WTC11 (cell line): ENCODE data around the gene NSL1. TPM values are rescaled to one million over a fixed set of nuclear protein-coding genes. Genes with fewer than 3 reads are reported as not detected.

Experiments used
- ATAC-seq: fragments of 200-7000 bp; cut with Tn5 transposase; 2 replicates; pipeline ENCODE4 v1.10.0; 2021; ENCODE audit warnings: mild to moderate bottlenecking, moderate library complexity
- CTCF ChIA-PET: fragments of 300-600 bp; sonication (Branson Sonifier 250); formaldehyde crosslinking; loops from one replicate; lab custom pipeline; 2021; ENCODE audit warnings: antibody characterized with exemption; lab: Charles Lee
- POLR2A ChIA-PET: fragments of 350-600 bp; sonication (Branson Sonifier 250); formaldehyde crosslinking; loops from one replicate; lab custom pipeline; 2021; ENCODE audit warnings: antibody characterized with exemption; lab: Charles Lee
- DNase-seq: peaks from one replicate; pipeline ENCODE4 v3.0.0; 2021; ENCODE audit warnings: low spot score
- H3K27ac Mint-ChIP-seq: 2 replicates; pipeline ENCODE4 v1.8.0; 2021; ENCODE audit warnings: mixed read lengths
- H3K27me3 Mint-ChIP-seq: 2 replicates; pipeline ENCODE4 v1.8.0; 2021; ENCODE audit warnings: low read depth, mild to moderate bottlenecking, moderate library complexity, mixed read lengths
- H3K36me3 Mint-ChIP-seq: 2 replicates; pipeline ENCODE4 v1.8.0; 2021; ENCODE audit warnings: mixed read lengths
- H3K4me1 Mint-ChIP-seq: 2 replicates; pipeline ENCODE4 v1.8.0; 2022; ENCODE audit warnings: mixed read lengths
- H3K4me3 Mint-ChIP-seq: 2 replicates; pipeline ENCODE4 v1.8.0; 2021; ENCODE audit warnings: mild to moderate bottlenecking, moderate library complexity, mixed read lengths
- H3K9me3 Mint-ChIP-seq: 2 replicates; pipeline ENCODE4 v1.8.0; 2021; ENCODE audit warnings: mixed read lengths
- ATF6 ChIP-seq: sonication (generic); formaldehyde crosslinking; IDR thresholded peaks from 2 replicates; pipeline ENCODE4 v1.8.1; 2023; ENCODE audit warnings: mild to moderate bottlenecking, missing genetic modification reagents
- FOXK1 ChIP-seq: sonication (generic); formaldehyde crosslinking; IDR thresholded peaks from 2 replicates; pipeline ENCODE4 v1.8.0; 2022; ENCODE audit warnings: mild to moderate bottlenecking, moderate library complexity, missing genetic modification reagents
- FOXP1 ChIP-seq: sonication (generic); formaldehyde crosslinking; IDR thresholded peaks from 2 replicates; pipeline ENCODE4 v1.8.0; 2022; ENCODE audit warnings: missing genetic modification reagents, mild to moderate bottlenecking, moderate library complexity, borderline replicate concordance
- GABPB1 ChIP-seq: sonication (generic); formaldehyde crosslinking; IDR thresholded peaks from 2 replicates; pipeline ENCODE4 v1.8.1; 2023; ENCODE audit warnings: mild to moderate bottlenecking, missing genetic modification reagents
- GTF2I ChIP-seq: fragments of 250-450 bp; sonication (Bioruptor Pico); conservative IDR thresholded peaks from 2 replicates; pipeline ENCODE4 v1.4.0; 2021; ENCODE audit warnings: mild to moderate bottlenecking
- MYBL2 ChIP-seq: sonication (generic); formaldehyde crosslinking; IDR thresholded peaks from 2 replicates; pipeline ENCODE4 v1.8.1; 2023; ENCODE audit warnings: mild to moderate bottlenecking, moderate library complexity, missing genetic modification reagents
- NFATC4 ChIP-seq: fragments of 250-450 bp; sonication (Bioruptor Pico); IDR thresholded peaks from 2 replicates; pipeline ENCODE4 v1.9.0; 2021; ENCODE audit warnings: mild to moderate bottlenecking
- RORB ChIP-seq: fragments of 250-450 bp; sonication (Bioruptor Pico); IDR thresholded peaks from 2 replicates; pipeline ENCODE4 v1.9.0; 2021; ENCODE audit warnings: mild to moderate bottlenecking
- SP1 ChIP-seq: sonication (generic); formaldehyde crosslinking; conservative IDR thresholded peaks from 2 replicates; pipeline ENCODE4 v1.8.1; 2022; ENCODE audit warnings: missing genetic modification reagents
- ZNF138 ChIP-seq: sonication (generic); formaldehyde crosslinking; conservative IDR thresholded peaks from 2 replicates; pipeline ENCODE4 v1.8.1; 2022; ENCODE audit warnings: mild to moderate bottlenecking, moderate library complexity, missing genetic modification reagents
- ZNF532 ChIP-seq: fragments of 250-450 bp; sonication (Bioruptor Pico); IDR thresholded peaks from 2 replicates; pipeline ENCODE4 v1.9.0; 2021; ENCODE audit warnings: mild to moderate bottlenecking, borderline replicate concordance
- total RNA-seq: library from RNA; stranded (reverse); gene quantifications from 3 replicates; pipeline ENCODE4 v1.2.3, GENCODE V29; 2021
- TF ChIP-seq, protein P1 (sequence below): sonication (generic); formaldehyde crosslinking; IDR thresholded peaks from 2 replicates; pipeline ENCODE4 v1.8.0; 2022; ENCODE audit warnings: mild to moderate bottlenecking, missing genetic modification reagents
- TF ChIP-seq, protein P2 (sequence below): fragments of 250-450 bp; sonication (Bioruptor Pico); IDR thresholded peaks from 2 replicates; pipeline ENCODE4 v1.9.0; 2021; ENCODE audit warnings: moderate library complexity, mild to moderate bottlenecking, inconsistent platforms, borderline replicate concordance
- TF ChIP-seq, protein P3 (sequence below): sonication (generic); formaldehyde crosslinking; IDR thresholded peaks from 2 replicates; pipeline ENCODE4 v1.8.1; 2022; ENCODE audit warnings: low read depth, missing genetic modification reagents, borderline replicate concordance
- TF ChIP-seq, protein P4 (sequence below): sonication (generic); formaldehyde crosslinking; IDR thresholded peaks from 2 replicates; pipeline ENCODE4 v1.8.1; 2022; ENCODE audit warnings: low read depth, mild to moderate bottlenecking, moderate library complexity, missing genetic modification reagents, borderline replicate concordance

Gene NSL1
- total RNA-seq, 1 experiment from 2014 or later, result 55.7 TPM

DNA sequence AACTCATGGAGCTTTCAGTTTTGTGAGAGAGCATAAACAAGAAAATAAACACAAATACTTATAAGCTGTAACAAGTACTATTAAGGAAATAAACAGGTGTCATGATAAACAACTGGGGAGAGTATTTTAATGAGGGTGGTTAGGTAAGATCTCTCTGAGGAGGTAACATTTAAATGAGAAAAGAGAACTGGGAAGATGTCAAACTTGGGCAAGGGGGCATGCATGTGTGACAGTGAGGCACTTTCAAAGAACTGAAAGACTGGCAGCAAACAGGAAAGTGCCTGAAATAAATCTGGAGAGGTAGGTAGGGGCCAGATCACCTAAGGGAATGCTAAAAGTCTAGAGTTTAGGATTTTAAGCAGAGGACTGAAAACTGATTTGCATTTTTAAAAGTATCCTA lies 37.8 kb downstream of the NSL1 start:
- CTCF ChIA-PET, result interaction anchor here (0.6 to 1.4 kb wide), 5 partner anchors 18 to 298 kb away, joined by 3 to 6 read pairs (median 4); no protein-coding TSS in a partner anchor
- H3K27ac Mint-ChIP-seq, result peak overlapping the region; percentile 54; the same call in 1 of the 2 replicates
- DNase-seq, result no peak
- 0 out of 2 replicates have a peak, but pooled peaks cover 4% of the 10 kb centered on the region for H3K36me3 Mint-ChIP-seq
- H3K4me3 Mint-ChIP-seq, result no peak overlapping the region
- H3K9me3 Mint-ChIP-seq, result no peaks in the 10 kb centered on the region
- POLR2A ChIA-PET, result no interaction called here
- H3K27me3 Mint-ChIP-seq, result no peaks in the 10 kb centered on the region
- peaks cover 43% of the 10 kb centered on the region for H3K4me1 Mint-ChIP-seq
- TF ChIP-seq FOXK1 (CRISPR knock-in tag), result no peak
- TF ChIP-seq, protein P1, sequence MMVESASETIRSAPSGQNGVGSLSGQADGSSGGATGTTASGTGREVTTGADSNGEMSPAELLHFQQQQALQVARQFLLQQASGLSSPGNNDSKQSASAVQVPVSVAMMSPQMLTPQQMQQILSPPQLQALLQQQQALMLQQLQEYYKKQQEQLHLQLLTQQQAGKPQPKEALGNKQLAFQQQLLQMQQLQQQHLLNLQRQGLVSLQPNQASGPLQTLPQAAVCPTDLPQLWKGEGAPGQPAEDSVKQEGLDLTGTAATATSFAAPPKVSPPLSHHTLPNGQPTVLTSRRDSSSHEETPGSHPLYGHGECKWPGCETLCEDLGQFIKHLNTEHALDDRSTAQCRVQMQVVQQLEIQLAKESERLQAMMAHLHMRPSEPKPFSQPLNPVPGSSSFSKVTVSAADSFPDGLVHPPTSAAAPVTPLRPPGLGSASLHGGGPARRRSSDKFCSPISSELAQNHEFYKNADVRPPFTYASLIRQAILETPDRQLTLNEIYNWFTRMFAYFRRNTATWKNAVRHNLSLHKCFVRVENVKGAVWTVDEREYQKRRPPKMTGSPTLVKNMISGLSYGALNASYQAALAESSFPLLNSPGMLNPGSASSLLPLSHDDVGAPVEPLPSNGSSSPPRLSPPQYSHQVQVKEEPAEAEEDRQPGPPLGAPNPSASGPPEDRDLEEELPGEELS (CRISPR knock-in tag), result no peak
- no peak for TF ChIP-seq FOXP1 (CRISPR knock-in tag)
- no peak for TF ChIP-seq ZNF138
- TF ChIP-seq, protein P2, sequence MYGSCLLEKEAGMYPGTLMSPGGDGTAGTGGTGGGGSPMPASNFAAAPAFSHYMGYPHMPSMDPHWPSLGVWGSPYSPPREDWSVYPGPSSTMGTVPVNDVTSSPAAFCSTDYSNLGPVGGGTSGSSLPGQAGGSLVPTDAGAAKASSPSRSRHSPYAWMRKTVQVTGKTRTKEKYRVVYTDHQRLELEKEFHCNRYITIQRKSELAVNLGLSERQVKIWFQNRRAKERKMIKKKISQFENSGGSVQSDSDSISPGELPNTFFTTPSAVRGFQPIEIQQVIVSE (CRISPR knock-in tag), result no peak
- no peak for TF ChIP-seq RORB (CRISPR knock-in tag)
- TF ChIP-seq, protein P3, sequence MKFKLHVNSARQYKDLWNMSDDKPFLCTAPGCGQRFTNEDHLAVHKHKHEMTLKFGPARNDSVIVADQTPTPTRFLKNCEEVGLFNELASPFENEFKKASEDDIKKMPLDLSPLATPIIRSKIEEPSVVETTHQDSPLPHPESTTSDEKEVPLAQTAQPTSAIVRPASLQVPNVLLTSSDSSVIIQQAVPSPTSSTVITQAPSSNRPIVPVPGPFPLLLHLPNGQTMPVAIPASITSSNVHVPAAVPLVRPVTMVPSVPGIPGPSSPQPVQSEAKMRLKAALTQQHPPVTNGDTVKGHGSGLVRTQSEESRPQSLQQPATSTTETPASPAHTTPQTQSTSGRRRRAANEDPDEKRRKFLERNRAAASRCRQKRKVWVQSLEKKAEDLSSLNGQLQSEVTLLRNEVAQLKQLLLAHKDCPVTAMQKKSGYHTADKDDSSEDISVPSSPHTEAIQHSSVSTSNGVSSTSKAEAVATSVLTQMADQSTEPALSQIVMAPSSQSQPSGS (CRISPR knock-in tag), result no peak
- TF ChIP-seq SP1 (CRISPR knock-in tag), result no peak
- TF ChIP-seq GABPB1, result no peak
- TF ChIP-seq NFATC4 (CRISPR knock-in tag), result no peak
- TF ChIP-seq ZNF532 (CRISPR knock-in tag), result no peak
- TF ChIP-seq, protein P4, sequence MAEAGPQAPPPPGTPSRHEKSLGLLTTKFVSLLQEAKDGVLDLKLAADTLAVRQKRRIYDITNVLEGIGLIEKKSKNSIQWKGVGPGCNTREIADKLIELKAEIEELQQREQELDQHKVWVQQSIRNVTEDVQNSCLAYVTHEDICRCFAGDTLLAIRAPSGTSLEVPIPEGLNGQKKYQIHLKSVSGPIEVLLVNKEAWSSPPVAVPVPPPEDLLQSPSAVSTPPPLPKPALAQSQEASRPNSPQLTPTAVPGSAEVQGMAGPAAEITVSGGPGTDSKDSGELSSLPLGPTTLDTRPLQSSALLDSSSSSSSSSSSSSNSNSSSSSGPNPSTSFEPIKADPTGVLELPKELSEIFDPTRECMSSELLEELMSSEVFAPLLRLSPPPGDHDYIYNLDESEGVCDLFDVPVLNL (CRISPR knock-in tag), result no peak
- no peak for TF ChIP-seq MYBL2
- TF ChIP-seq ATF6 (CRISPR knock-in tag), result no peak
- no peak for TF ChIP-seq GTF2I
- TF ChIP-seq, all 79 proteins: peak for 0
- ATAC-seq, result no peak
